Activated T-helper 9 cell treated with anti-CD3 and anti-CD28 coated beads, Interleukin-2, amount 50 U/mL, for 16 hours (primary cell): Measurements from ENCODE around the gene CLBA1.

Experiments
- DNase-seq: peaks from one replicate; pipeline ENCODE4 v3.0.0-alpha.2; 2020; ENCODE audit warnings: low read depth

The CLBA1 gene

GRCh38 chr14:104980611-104981531 is 4.7 kb upstream of the CLBA1 start:
- no peak for DNase-seq

- DNase-seq, result no peak
Observed at GRCh38 chr14:104981699-104982541, 3.7 kb upstream of the CLBA1 start.

- DNase-seq, result no peak
Observed at GRCh38 chr14:104982548-104983230, 2.9 kb upstream of the CLBA1 start.

- no peak for DNase-seq
Observed at GRCh38 chr14:104983231-104983721, 2.3 kb upstream of the CLBA1 start.

- DNase-seq, result no peak
Observed at GRCh38 chr14:104984056-104984894, 1.3 kb upstream of the CLBA1 start.

- DNase-seq, result no peak
Observed at GRCh38 chr14:104986487-104987164, 1.0 kb downstream of the CLBA1 start.

GRCh38 chr14:104989236-104989950 is 3.8 kb downstream of the CLBA1 start:
- no peak for DNase-seq

GRCh38 chr14:104989951-104990303 is 4.3 kb downstream of the CLBA1 start:
- no peak for DNase-seq

GRCh38 chr14:104991896-104992230 is 6.3 kb downstream of the CLBA1 start:
- DNase-seq, result no peak

- DNase-seq, result no peak
Observed at GRCh38 chr14:104992501-104992900, 6.9 kb downstream of the CLBA1 start.

- no peak for DNase-seq
Observed at GRCh38 chr14:104993306-104993705, 7.7 kb downstream of the CLBA1 start.

GRCh38 chr14:104993808-104994591 is 8.4 kb downstream of the CLBA1 start:
- DNase-seq, result no peak

- DNase-seq, result no peak
Observed at GRCh38 chr14:104994978-104995377, 9.4 kb downstream of the CLBA1 start.

- DNase-seq, result no peak
Observed at GRCh38 chr14:104996032-104996431, 10.4 kb downstream of the CLBA1 start.

- no peak for DNase-seq
Observed at GRCh38 chr14:104996483-104996882, 10.9 kb downstream of the CLBA1 start.

GRCh38 chr14:104998801-104999200 is 13.2 kb downstream of the CLBA1 start:
- DNase-seq, result no peak

GRCh38 chr14:104999361-104999760 is 13.8 kb downstream of the CLBA1 start:
- DNase-seq, result no peak

GRCh38 chr14:105005329-105005928 is 19.8 kb downstream of the CLBA1 start:
- DNase-seq, result no peak
